GM12891 (cell line): ENCODE data around the gene PSMD9.

Source experiments
- DNase-seq: peaks from one replicate; pipeline ENCODE4 v3.0.0; 2011; ENCODE audit warnings: low spot score; ENCODE audit not compliant: insufficient read length
- FAIRE-seq: peaks from 2 replicates; lab custom pipeline; 2011; peaks lifted over from hg19 to GRCh38; lab: Jason Lieb, UNC
- PAX5 ChIP-seq: IDR thresholded peaks from 2 replicates; pipeline ENCODE4 v1.6.1; 2011; ENCODE audit warnings: low read length, moderate library complexity, mild to moderate bottlenecking; ENCODE audit not compliant: insufficient read depth, severe bottlenecking
- POLR2A ChIP-seq: IDR thresholded peaks from 2 replicates; pipeline ENCODE4 v1.6.1; 2011; ENCODE audit warnings: low read depth, low read length, control low read depth
- POLR2AphosphoS5 ChIP-seq: IDR thresholded peaks from 2 replicates; pipeline ENCODE4 v1.6.1; 2011; ENCODE audit warnings: low read depth, low read length, control low read depth
- POU2F2 ChIP-seq: IDR thresholded peaks from 2 replicates; pipeline ENCODE4 v1.6.1; 2011; ENCODE audit warnings: low read depth, mild to moderate bottlenecking, control low read depth, low read length, moderate library complexity
- SPI1 ChIP-seq: IDR thresholded peaks from 2 replicates; pipeline ENCODE4 v1.6.1; 2011; ENCODE audit warnings: low read depth, low read length, control low read depth
- TAF1 ChIP-seq: IDR thresholded peaks from 2 replicates; pipeline ENCODE4 v1.6.1; 2011; ENCODE audit warnings: low read depth, low read length, control low read depth

The PSMD9 gene

GRCh38 chr12:121893961-121894460, 5.4 kb downstream of the PSMD9 start:
- DNase-seq (no peak), FAIRE-seq (no peak)
- no peak for TF ChIP-seq POU2F2
- no peak for TF ChIP-seq SPI1
- no peak for TF ChIP-seq POLR2AphosphoS5

GRCh38 chr12:121894633-121895032, 6.0 kb downstream of the PSMD9 start:
- DNase-seq: no peak
- FAIRE-seq: no peak
- TF ChIP-seq SPI1 (no peak), POU2F2 (no peak), POLR2AphosphoS5 (no peak), TAF1 (no peak), POLR2A (no peak), PAX5 (no peak)

- no peak for DNase-seq
- TF ChIP-seq POLR2A: no peak
- TF ChIP-seq POU2F2: no peak
- no peak for TF ChIP-seq POLR2AphosphoS5
- TF ChIP-seq TAF1: no peak
- TF ChIP-seq PAX5: no peak
- TF ChIP-seq SPI1: no peak
- no peak for FAIRE-seq
Observed at GRCh38 chr12:121898287-121898686, 9.7 kb downstream of the PSMD9 start.

GRCh38 chr12:121899590-121899989, 11.0 kb downstream of the PSMD9 start:
- TF ChIP-seq SPI1 (no peak), POLR2A (no peak), TAF1 (no peak), PAX5 (no peak), POU2F2 (no peak), POLR2AphosphoS5 (no peak)
- DNase-seq: no peak

GRCh38 chr12:121903202-121903601, 14.6 kb downstream of the PSMD9 start:
- no peak for TF ChIP-seq SPI1
- no peak for TF ChIP-seq PAX5
- no peak for TF ChIP-seq POLR2AphosphoS5
- TF ChIP-seq POLR2A: no peak
- no peak for TF ChIP-seq TAF1
- TF ChIP-seq POU2F2: no peak
- DNase-seq: no peak
- no peak for FAIRE-seq

More at GRCh38 chr12:121899590-121899989, 11.0 kb downstream of the PSMD9 start:
- FAIRE-seq: no peak

- TF ChIP-seq SPI1 (no peak), POU2F2 (no peak), PAX5 (no peak), POLR2AphosphoS5 (no peak), TAF1 (no peak), POLR2A (no peak)
- DNase-seq (no peak), FAIRE-seq (no peak)
Observed at GRCh38 chr12:121905746-121906145, 17.2 kb downstream of the PSMD9 start.

GRCh38 chr12:121908702-121909101, 20.1 kb downstream of the PSMD9 start:
- TF ChIP-seq POLR2A: no peak
- TF ChIP-seq POU2F2: no peak
- TF ChIP-seq PAX5: no peak
- no peak for TF ChIP-seq SPI1
- no peak for TF ChIP-seq TAF1
- TF ChIP-seq POLR2AphosphoS5: no peak
- no peak for FAIRE-seq
- DNase-seq: no peak

GRCh38 chr12:121911824-121912585, 23.4 kb downstream of the PSMD9 start:
- TF ChIP-seq TAF1 (no peak), POU2F2 (no peak), SPI1 (no peak), POLR2AphosphoS5 (no peak), POLR2A (no peak), PAX5 (no peak)
- FAIRE-seq: no peak

GRCh38 chr12:121915841-121916321, 27.3 kb downstream of the PSMD9 start:
- DNase-seq (no peak), FAIRE-seq (no peak)
- no peak for TF ChIP-seq PAX5

More at GRCh38 chr12:121911824-121912585, 23.4 kb downstream of the PSMD9 start:
- no peak for DNase-seq

GRCh38 chr12:121916719-121917118, 28.1 kb downstream of the PSMD9 start:
- TF ChIP-seq POLR2A (no peak), POLR2AphosphoS5 (no peak), PAX5 (no peak), SPI1 (no peak), TAF1 (no peak), POU2F2 (no peak)
- DNase-seq (no peak), FAIRE-seq (no peak)
